HG03135 (cell line): ENCODE data around the gene ANKRD16.

Source experiments
- ATAC-seq: cut with Tn5 transposase; IDR thresholded peaks from one replicate; pipeline ENCODE4 v1.9.1; 2021; ENCODE audit warnings: mild to moderate bottlenecking, moderate library complexity; ENCODE audit not compliant: unreplicated experiment

The ANKRD16 gene

DNA sequence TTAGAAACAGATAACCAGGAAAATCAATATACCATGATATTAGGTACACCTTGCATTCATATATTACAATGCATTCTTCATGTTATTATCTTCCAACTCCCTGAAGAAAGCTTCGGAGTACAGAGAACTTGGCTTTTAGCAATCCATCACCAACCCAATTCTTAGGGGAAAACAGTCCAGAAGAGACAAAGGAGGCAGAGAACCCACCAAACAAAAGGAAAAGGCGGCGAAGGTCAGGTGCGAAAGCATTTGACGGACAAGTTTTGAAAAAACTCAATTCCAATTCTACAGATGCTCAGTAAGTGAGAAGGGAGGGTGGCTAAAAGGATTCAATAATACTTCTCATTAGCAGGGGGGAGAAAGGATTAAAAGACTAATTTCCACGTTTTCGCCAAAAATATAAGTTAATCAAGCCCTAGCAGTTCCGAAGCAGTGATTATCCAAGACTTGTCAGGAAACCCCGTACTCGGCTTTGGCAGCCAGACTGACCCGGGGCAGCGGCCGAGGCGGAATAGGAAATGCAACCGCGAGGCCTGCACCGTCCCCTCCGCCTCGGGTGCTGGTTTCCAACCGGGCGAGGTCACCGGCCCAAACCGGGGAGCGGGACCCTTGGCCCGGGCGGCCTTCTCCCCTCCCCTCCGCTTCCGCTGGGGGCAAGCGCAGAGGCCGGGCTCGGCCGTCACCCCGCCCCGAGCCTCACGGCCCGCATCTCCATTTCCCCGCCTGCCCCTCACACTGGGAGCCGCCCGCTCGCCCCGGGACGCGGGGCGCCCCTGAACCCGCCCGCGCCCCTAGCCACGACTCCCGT is 77.2 kb downstream of the ANKRD16 start:
- peak; percentile 15 for ATAC-seq
